ENCODE results near the gene CTBP1.

CTBP1 gene

DNA sequence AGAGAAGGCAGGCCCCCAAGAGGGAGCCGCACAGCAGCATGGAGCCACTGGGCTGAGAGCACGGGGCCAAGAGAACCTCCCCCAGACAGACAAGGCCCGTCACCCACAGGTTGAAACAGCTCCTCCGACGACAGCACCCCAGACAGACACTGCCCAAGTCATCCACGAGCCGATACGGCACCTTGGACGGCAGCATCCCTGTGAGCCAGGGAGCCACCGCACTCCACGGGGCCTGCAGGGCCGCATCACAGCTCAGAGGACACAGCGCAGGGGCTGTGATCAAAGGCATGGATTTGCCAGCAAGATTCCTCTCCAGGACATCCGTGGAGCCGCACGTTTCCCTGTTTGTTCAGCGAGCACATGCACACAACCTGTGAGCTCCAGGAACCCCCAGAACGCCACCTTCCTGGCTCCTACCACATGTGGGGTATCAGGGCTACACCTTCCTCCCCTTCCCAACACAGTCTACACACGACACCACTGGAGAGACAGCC lies 3.9 kb downstream of the CTBP1 start:
- Histone ChIP-seq H3K27ac (ENCODE audit: insufficient read depth, low read length, poor library complexity, severe bottlenecking) (peak overlapping the region; percentile 23), H3K9me3 (ENCODE audit: control insufficient read depth, low read length) (no peaks in the 10 kb centered on the region), H3K4me3 (ENCODE audit: insufficient read depth, low read depth, low read length, poor library complexity, severe bottlenecking) (no peak overlapping the region), H3K36me3 (ENCODE audit: control insufficient read depth, insufficient read depth, low read length) (peaks cover 7% of the 10 kb centered on the region), H3K4me1 (ENCODE audit: control insufficient read depth, insufficient read depth, low read length, poor library complexity, severe bottlenecking) (peaks cover 55% of the 10 kb centered on the region), H3K27me3 (replicated peaks; ENCODE audit: control insufficient read depth, insufficient read depth, low read length, poor library complexity, severe bottlenecking) (no peaks in the 10 kb centered on the region)
- DNase-seq, result no peak

- Histone ChIP-seq H3K27me3 (replicated peaks; ENCODE audit: control insufficient read depth, insufficient read depth, low read length, poor library complexity, severe bottlenecking) (no peaks in the 10 kb centered on the region), H3K36me3 (ENCODE audit: control insufficient read depth, insufficient read depth, low read length) (peaks cover 14% of the 10 kb centered on the region), H3K27ac (ENCODE audit: insufficient read depth, low read length, poor library complexity, severe bottlenecking) (no peak overlapping the region), H3K4me3 (ENCODE audit: insufficient read depth, low read depth, low read length, poor library complexity, severe bottlenecking) (no peak overlapping the region), H3K4me1 (ENCODE audit: control insufficient read depth, insufficient read depth, low read length, poor library complexity, severe bottlenecking) (peaks cover 49% of the 10 kb centered on the region), H3K9me3 (ENCODE audit: control insufficient read depth, low read length) (no peaks in the 10 kb centered on the region)
- no peak for DNase-seq
Observed at GRCh38 chr4:1244081-1244977, 4.6 kb downstream of the CTBP1 start.

- peaks cover 49% of the 10 kb centered on the region for H3K4me1 ChIP-seq (ENCODE audit: control insufficient read depth, insufficient read depth, low read length, poor library complexity, severe bottlenecking)
- no peak overlapping the region for H3K4me3 ChIP-seq (ENCODE audit: insufficient read depth, low read depth, low read length, poor library complexity, severe bottlenecking)
Observed at GRCh38 chr4:1243451-1244080, 5.4 kb downstream of the CTBP1 start.

DNA sequence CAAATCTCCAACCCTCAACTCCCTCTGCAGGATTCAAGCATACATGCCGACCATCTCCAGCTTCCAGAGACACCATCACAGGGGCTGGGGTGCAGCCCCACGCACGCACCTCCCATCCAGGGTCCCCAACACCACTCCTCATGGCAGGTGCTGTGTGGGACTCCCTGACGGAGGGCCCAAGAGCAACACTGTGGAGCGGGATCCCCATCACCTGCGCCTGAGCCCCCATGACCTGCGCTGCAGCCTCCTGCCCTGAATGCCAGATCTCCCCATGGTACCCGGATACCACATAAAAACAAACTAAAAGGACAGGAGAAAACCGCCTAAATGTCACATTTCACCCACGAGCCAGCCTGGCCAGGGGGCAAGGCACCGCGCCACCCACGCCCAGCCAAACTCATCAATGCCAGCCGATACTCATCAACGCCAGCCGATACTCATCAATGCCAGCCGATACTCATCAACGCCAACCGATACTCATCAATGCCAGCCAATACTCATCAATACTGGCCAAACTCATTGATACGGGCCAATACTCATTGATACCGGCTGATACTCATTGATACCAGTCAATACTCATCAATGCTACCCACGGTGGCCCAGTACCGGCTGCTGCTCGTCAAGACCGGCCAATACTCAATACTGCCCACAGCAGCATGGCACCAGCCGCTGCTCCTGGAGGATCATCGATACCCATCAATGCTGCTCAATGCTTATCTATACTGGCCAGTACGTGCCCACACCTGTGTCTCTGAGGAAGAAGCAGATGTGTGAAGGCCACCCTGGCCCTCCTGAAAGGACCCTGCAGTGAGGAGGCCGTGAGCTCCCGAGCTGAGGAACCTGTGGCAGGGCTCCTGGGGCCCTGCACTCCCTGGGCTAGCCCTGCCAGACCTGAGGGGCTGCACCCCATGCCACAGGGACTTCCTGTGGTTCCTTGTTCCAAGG lies 6.2 kb downstream of the CTBP1 start:
- H3K4me1 ChIP-seq (ENCODE audit: control insufficient read depth, insufficient read depth, low read length, poor library complexity, severe bottlenecking), result peaks cover 49% of the 10 kb centered on the region
- H3K36me3 ChIP-seq (ENCODE audit: control insufficient read depth, insufficient read depth, low read length), result peaks cover 27% of the 10 kb centered on the region
- DNase-seq, result no peak
- H3K9me3 ChIP-seq (ENCODE audit: control insufficient read depth, low read length), result no peaks in the 10 kb centered on the region
- no peaks in the 10 kb centered on the region for H3K27me3 ChIP-seq (replicated peaks; ENCODE audit: control insufficient read depth, insufficient read depth, low read length, poor library complexity, severe bottlenecking)
- H3K27ac ChIP-seq (ENCODE audit: insufficient read depth, low read length, poor library complexity, severe bottlenecking), result no peak overlapping the region
- no peak overlapping the region for H3K4me3 ChIP-seq (ENCODE audit: insufficient read depth, low read depth, low read length, poor library complexity, severe bottlenecking)

More at GRCh38 chr4:1243451-1244080, 5.4 kb downstream of the CTBP1 start:
- Histone ChIP-seq H3K27ac (ENCODE audit: insufficient read depth, low read length, poor library complexity, severe bottlenecking) (no peak overlapping the region), H3K27me3 (replicated peaks; ENCODE audit: control insufficient read depth, insufficient read depth, low read length, poor library complexity, severe bottlenecking) (no peaks in the 10 kb centered on the region), H3K36me3 (ENCODE audit: control insufficient read depth, insufficient read depth, low read length) (peaks cover 21% of the 10 kb centered on the region), H3K9me3 (ENCODE audit: control insufficient read depth, low read length) (no peaks in the 10 kb centered on the region)
- no peak for DNase-seq

- peaks cover 42% of the 10 kb centered on the region for H3K4me1 ChIP-seq (ENCODE audit: control insufficient read depth, insufficient read depth, low read length, poor library complexity, severe bottlenecking)
- DNase-seq, result no peak
Observed at GRCh38 chr4:1241936-1242505, 6.9 kb downstream of the CTBP1 start.

DNA sequence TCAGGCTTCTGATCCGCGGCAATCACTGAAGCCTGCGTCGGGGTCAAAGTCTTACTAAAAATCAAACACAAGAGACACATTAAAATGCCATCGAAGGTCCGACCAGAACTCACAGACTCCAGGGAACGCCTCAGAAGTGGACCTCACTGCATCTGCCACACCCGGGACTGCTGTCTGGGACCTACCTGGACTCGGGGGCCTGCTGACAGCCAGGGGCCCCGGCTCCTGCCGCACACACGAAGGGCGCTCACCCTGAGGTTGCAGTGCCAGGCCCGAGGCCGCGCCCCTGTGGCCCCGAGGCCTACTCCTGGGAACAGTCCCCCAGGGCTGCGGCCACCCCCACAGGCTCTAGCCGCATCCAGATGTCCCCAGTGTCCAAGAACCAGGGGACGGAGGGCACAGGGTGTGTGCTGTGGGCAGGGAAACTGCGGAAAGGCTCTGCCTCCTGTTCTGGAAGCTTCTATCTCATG lies 7.4 kb downstream of the CTBP1 start:
- H3K4me1 ChIP-seq (ENCODE audit: control insufficient read depth, insufficient read depth, low read length, poor library complexity, severe bottlenecking), result peaks cover 37% of the 10 kb centered on the region
- H3K27me3 ChIP-seq (replicated peaks; ENCODE audit: control insufficient read depth, insufficient read depth, low read length, poor library complexity, severe bottlenecking), result no peaks in the 10 kb centered on the region
- H3K27ac ChIP-seq (ENCODE audit: insufficient read depth, low read length, poor library complexity, severe bottlenecking), result no peak overlapping the region
- DNase-seq, result no peak
- H3K4me3 ChIP-seq (ENCODE audit: insufficient read depth, low read depth, low read length, poor library complexity, severe bottlenecking), result no peak overlapping the region
- no peaks in the 10 kb centered on the region for H3K9me3 ChIP-seq (ENCODE audit: control insufficient read depth, low read length)
- peaks cover 38% of the 10 kb centered on the region for H3K36me3 ChIP-seq (ENCODE audit: control insufficient read depth, insufficient read depth, low read length)

More at GRCh38 chr4:1241936-1242505, 6.9 kb downstream of the CTBP1 start:
- H3K36me3 ChIP-seq (ENCODE audit: control insufficient read depth, insufficient read depth, low read length), result peaks cover 33% of the 10 kb centered on the region
- H3K27me3 ChIP-seq (replicated peaks; ENCODE audit: control insufficient read depth, insufficient read depth, low read length, poor library complexity, severe bottlenecking), result no peaks in the 10 kb centered on the region
- no peak overlapping the region for H3K27ac ChIP-seq (ENCODE audit: insufficient read depth, low read length, poor library complexity, severe bottlenecking)
- H3K4me3 ChIP-seq (ENCODE audit: insufficient read depth, low read depth, low read length, poor library complexity, severe bottlenecking), result no peak overlapping the region
- H3K9me3 ChIP-seq (ENCODE audit: control insufficient read depth, low read length), result no peaks in the 10 kb centered on the region

DNA sequence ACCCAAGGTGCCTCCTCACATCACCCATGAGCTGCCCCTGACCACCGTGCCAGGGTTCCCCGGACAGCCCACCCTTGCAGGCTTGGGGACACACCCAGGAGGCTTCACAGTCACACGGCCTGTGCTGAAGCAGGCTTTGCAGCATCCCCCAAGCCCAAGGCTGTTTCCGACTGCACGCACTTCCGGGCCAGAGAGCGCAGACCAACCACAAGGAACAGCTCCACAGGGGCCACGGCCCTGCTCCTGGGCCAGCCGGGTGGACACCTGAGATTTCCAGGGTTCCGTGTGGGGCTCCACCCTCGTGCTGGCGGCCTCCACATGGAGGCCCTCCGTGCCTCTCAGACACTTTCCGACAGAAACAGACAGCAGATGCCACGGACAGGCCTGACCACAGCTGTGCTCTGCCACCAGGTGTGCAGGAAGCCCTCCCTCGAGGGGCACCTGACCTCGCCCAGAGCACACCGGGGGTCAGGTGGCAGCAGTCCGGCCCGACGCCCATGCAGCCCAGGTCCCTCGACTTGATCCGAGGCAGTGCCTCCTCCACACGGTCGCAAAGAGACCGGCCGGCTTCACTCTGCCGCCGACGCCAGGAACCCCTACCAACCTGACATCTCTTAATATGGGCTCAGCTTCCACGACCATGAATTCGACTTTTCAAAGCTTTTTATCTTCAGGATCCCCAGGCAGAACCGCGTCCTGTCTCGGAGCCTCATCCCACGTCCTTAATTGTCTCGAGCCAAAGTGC lies 8.0 kb downstream of the CTBP1 start:
- peak in 1 of 3 donors; percentile 0 for DNase-seq
- Histone ChIP-seq H3K4me3 (ENCODE audit: insufficient read depth, low read depth, low read length, poor library complexity, severe bottlenecking) (no peak overlapping the region), H3K27ac (ENCODE audit: insufficient read depth, low read length, poor library complexity, severe bottlenecking) (no peak overlapping the region), H3K4me1 (ENCODE audit: control insufficient read depth, insufficient read depth, low read length, poor library complexity, severe bottlenecking) (peaks cover 31% of the 10 kb centered on the region), H3K36me3 (ENCODE audit: control insufficient read depth, insufficient read depth, low read length) (peaks cover 44% of the 10 kb centered on the region), H3K27me3 (replicated peaks; ENCODE audit: control insufficient read depth, insufficient read depth, low read length, poor library complexity, severe bottlenecking) (no peaks in the 10 kb centered on the region), H3K9me3 (ENCODE audit: control insufficient read depth, low read length) (no peaks in the 10 kb centered on the region)

DNA sequence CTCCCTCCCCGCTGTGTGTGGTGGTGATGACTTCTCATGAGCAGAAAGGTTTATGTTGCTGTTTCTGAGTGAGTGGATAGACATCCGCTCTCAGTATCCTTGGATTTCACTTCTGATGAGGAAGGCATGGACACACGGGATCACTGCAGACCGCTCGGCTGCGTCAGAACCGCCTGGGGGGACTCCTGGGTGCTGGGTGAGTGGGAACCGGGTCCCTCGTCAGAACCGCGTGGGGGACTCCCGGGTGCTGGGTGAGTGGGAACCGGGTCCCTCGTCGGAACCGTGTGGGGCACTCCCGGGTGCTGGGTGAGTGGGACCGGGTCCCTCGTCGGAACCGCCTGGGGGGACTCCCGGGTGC lies 9.0 kb downstream of the CTBP1 start:
- Histone ChIP-seq H3K27ac (ENCODE audit: insufficient read depth, low read length, poor library complexity, severe bottlenecking) (no peak overlapping the region), H3K4me3 (ENCODE audit: insufficient read depth, low read depth, low read length, poor library complexity, severe bottlenecking) (no peak overlapping the region), H3K9me3 (ENCODE audit: control insufficient read depth, low read length) (no peaks in the 10 kb centered on the region), H3K36me3 (ENCODE audit: control insufficient read depth, insufficient read depth, low read length) (peaks cover 54% of the 10 kb centered on the region), H3K27me3 (replicated peaks; ENCODE audit: control insufficient read depth, insufficient read depth, low read length, poor library complexity, severe bottlenecking) (no peaks in the 10 kb centered on the region), H3K4me1 (ENCODE audit: control insufficient read depth, insufficient read depth, low read length, poor library complexity, severe bottlenecking) (peaks cover 21% of the 10 kb centered on the region)
- no peak for DNase-seq

Measured in effector memory CD4-positive, alpha-beta T cell (primary cell).